IMR-90 (cell line): ENCODE results near the gene CNIH1. TPM values are rescaled to one million over a fixed set of nuclear protein-coding genes. Genes with fewer than 3 reads are reported as not detected.

Source experiments
- ATAC-seq: fragments of 200-7000 bp; cut with Tn5 transposase; 2 replicates; pipeline ENCODE4 v1.9.1; 2020; ENCODE audit warnings: low read depth, mild to moderate bottlenecking, moderate library complexity
- BruUV-seq: library from RNA; stranded (reverse); fragments of 400-500 nt; replicated peaks from 2 replicates; lab custom pipeline; 2021; lab: Mats Ljungman, UMichigan
- CTCF ChIA-PET: fragments of 300-600 bp; formaldehyde crosslinking; extraction: SDS; loops from one replicate; lab custom pipeline; 2021; ENCODE audit warnings: antibody characterized with exemption; lab: Yijun Ruan, JAX
- POLR2A ChIA-PET: fragments of 300-600 bp; sonication (Branson Sonifier 250); formaldehyde crosslinking; loops from one replicate; lab custom pipeline; 2022; ENCODE audit warnings: antibody characterized with exemption; ENCODE audit not compliant: unreplicated experiment; lab: Charles Lee
- DNase-seq: peaks from one replicate; pipeline ENCODE4 v3.0.0; 2013
- H2AFZ ChIP-seq: replicated peaks from 2 replicates; pipeline ENCODE3; 2013; ENCODE audit warnings: low read length, mild to moderate bottlenecking; ENCODE audit not compliant: poor library complexity
- H2AK5ac ChIP-seq: 2 replicates; pipeline ENCODE4 v1.6.1; 2013; ENCODE audit warnings: low read depth, low read length, inconsistent platforms
- H2AK9ac ChIP-seq: replicated peaks from 2 replicates; pipeline ENCODE3; 2013; ENCODE audit warnings: mild to moderate bottlenecking, low read depth, low read length, moderate library complexity; ENCODE audit not compliant: poor library complexity
- H2BK120ac ChIP-seq: 2 replicates; pipeline ENCODE4 v1.6.1; 2013; ENCODE audit warnings: low read depth, low read length, inconsistent platforms
- H2BK15ac ChIP-seq: 3 replicates; pipeline ENCODE4 v1.6.1; 2013; ENCODE audit warnings: low read depth, low read length, inconsistent platforms
- H2BK20ac ChIP-seq: 2 replicates; pipeline ENCODE4 v1.6.1; 2013; ENCODE audit warnings: low read depth, mild to moderate bottlenecking, inconsistent platforms, low read length, moderate library complexity
- H2BK5ac ChIP-seq: 2 replicates; pipeline ENCODE4 v1.6.1; 2013; ENCODE audit warnings: mild to moderate bottlenecking, low read depth, low read length, inconsistent platforms; ENCODE audit not compliant: poor library complexity, severe bottlenecking
- H3K14ac ChIP-seq: replicated peaks from 2 replicates; pipeline ENCODE4 v1.6.1; 2013; ENCODE audit warnings: low read depth, low read length, inconsistent platforms
- H3K18ac ChIP-seq: 2 replicates; pipeline ENCODE4 v1.6.1; 2013; ENCODE audit warnings: low read depth, low read length, control low read depth
- H3K23ac ChIP-seq: 2 replicates; pipeline ENCODE4 v1.6.1; 2013; ENCODE audit warnings: low read depth, low read length, inconsistent platforms
- H3K27ac ChIP-seq: 2 replicates; pipeline ENCODE4 v1.5.1; 2013; ENCODE audit warnings: mild to moderate bottlenecking, control low read depth, low read length; ENCODE audit not compliant: insufficient read depth
- H3K27me3 ChIP-seq: 2 replicates; pipeline ENCODE4 v1.6.1; 2013; ENCODE audit warnings: low read length; ENCODE audit not compliant: control insufficient read depth, insufficient read depth
- H3K36me3 ChIP-seq: 2 replicates; pipeline ENCODE4 v1.6.1; 2013; ENCODE audit warnings: low read length, mixed read lengths; ENCODE audit not compliant: control insufficient read depth, insufficient read depth
- H3K4ac ChIP-seq: 2 replicates; pipeline ENCODE4 v1.6.1; 2013; ENCODE audit warnings: low read depth, low read length, inconsistent platforms
- H3K4me1 ChIP-seq: 2 replicates; pipeline ENCODE4 v1.6.1; 2013; ENCODE audit warnings: low read length, mixed read lengths; ENCODE audit not compliant: control insufficient read depth, insufficient read depth
- H3K4me2 ChIP-seq: 2 replicates; pipeline ENCODE4 v1.6.1; 2013; ENCODE audit warnings: low read depth, mild to moderate bottlenecking, control low read depth, low read length, moderate library complexity
- H3K4me3 ChIP-seq: 2 replicates; pipeline ENCODE4 v1.5.1; 2013; ENCODE audit warnings: low read depth, mild to moderate bottlenecking, control low read depth, low read length, moderate library complexity; ENCODE audit not compliant: insufficient read depth
- H3K56ac ChIP-seq: 2 replicates; pipeline ENCODE4 v1.6.1; 2013; ENCODE audit warnings: low read length, inconsistent platforms; ENCODE audit not compliant: insufficient read depth; ENCODE audit errors: extremely low read depth
- H3K79me1 ChIP-seq, 2 experiments: 2 replicates each; pipeline ENCODE4 v1.6.1; 2013; ENCODE audit warnings: low read length in 2 of 2, inconsistent platforms in 1 of 2, low read depth in 1 of 2
- H3K9ac ChIP-seq: 2 replicates; pipeline ENCODE4 v1.6.1; 2013; ENCODE audit warnings: low read depth, low read length, control low read depth
- H3K9me1 ChIP-seq: 2 replicates; pipeline ENCODE4 v1.6.1; 2013; ENCODE audit warnings: low read length, inconsistent platforms; ENCODE audit not compliant: insufficient read depth
- H3K9me3 ChIP-seq: 2 replicates; pipeline ENCODE4 v1.6.1; 2013; ENCODE audit warnings: low read length; ENCODE audit not compliant: control insufficient read depth, insufficient read depth
- H4K20me1 ChIP-seq: 2 replicates; pipeline ENCODE4 v1.6.1; 2013; ENCODE audit warnings: low read length, inconsistent platforms; ENCODE audit not compliant: insufficient read depth
- H4K5ac ChIP-seq: 2 replicates; pipeline ENCODE4 v1.6.1; 2013; ENCODE audit warnings: mild to moderate bottlenecking, low read depth, low read length, control low read depth
- H4K8ac ChIP-seq, 2 experiments: 2 replicates each; pipeline ENCODE4 v1.6.1; 2013; ENCODE audit warnings: low read depth in 2 of 2, low read length in 2 of 2, control low read depth in 1 of 2, inconsistent platforms in 1 of 2
- H4K91ac ChIP-seq: 2 replicates; pipeline ENCODE4 v1.6.1; 2013; ENCODE audit warnings: low read depth, low read length, inconsistent platforms; ENCODE audit not compliant: insufficient read depth
- BHLHE40 ChIP-seq: fragments of 150-350 bp; IDR thresholded peaks from 2 replicates; pipeline ENCODE4 v1.6.1; 2016; ENCODE audit warnings: mild to moderate bottlenecking, low read depth, low read length
- CHD1 ChIP-seq: IDR thresholded peaks from 2 replicates; pipeline ENCODE4 v1.6.1; 2012; ENCODE audit warnings: low read depth, low read length, improper control_type of control experiment
- MAFK ChIP-seq: IDR thresholded peaks from 2 replicates; pipeline ENCODE4 v1.6.1; 2012; ENCODE audit warnings: low read depth, low read length, improper control_type of control experiment
- MAZ ChIP-seq: IDR thresholded peaks from 2 replicates; pipeline ENCODE4 v1.6.1; 2012; ENCODE audit warnings: low read depth, mild to moderate bottlenecking, low read length, improper control_type of control experiment, moderate library complexity, borderline replicate concordance
- MXI1 ChIP-seq: IDR thresholded peaks from 2 replicates; pipeline ENCODE4 v1.6.1; 2012; ENCODE audit warnings: low read depth, mild to moderate bottlenecking, low read length, moderate library complexity, borderline replicate concordance
- NFE2L2 ChIP-seq: fragments of 150-350 bp; IDR thresholded peaks from 2 replicates; pipeline ENCODE4 v1.6.1; 2016; ENCODE audit warnings: low read depth, mild to moderate bottlenecking, low read length
- POLR2A ChIP-seq: IDR thresholded peaks from 2 replicates; pipeline ENCODE4 v1.6.1; 2012; ENCODE audit warnings: mild to moderate bottlenecking, low read depth, low read length
- RCOR1 ChIP-seq: IDR thresholded peaks from 2 replicates; pipeline ENCODE4 v1.6.1; 2012; ENCODE audit warnings: mild to moderate bottlenecking, low read length, improper control_type of control experiment; ENCODE audit not compliant: insufficient replicate concordance
- RFX5 ChIP-seq: IDR thresholded peaks from 2 replicates; pipeline ENCODE4 v1.8.0; 2012; ENCODE audit warnings: low read depth, mild to moderate bottlenecking, low read length, moderate library complexity
- WGBS, 2 experiments: methylation state at CpG; one replicate each; pipeline versions ENCODE4 v1.1.5 to v1.1.7; 2013; ENCODE audit warnings: missing lambda C conversion rate in 2 of 2; ENCODE audit not compliant: insufficient read length in 1 of 2; ENCODE audit errors: extremely low coverage in 2 of 2; 5-methylcytosine and 5-hydroxymethylcytosine counted together
- dilution Hi-C: fragments of 300-500 bp; cut with HindIII; formaldehyde crosslinking; loops from one replicate; pipeline ENCODE4 v1.14.3; 2018; ENCODE audit warnings: low sequenced_read_pairs; ENCODE audit not compliant: unreplicated experiment
- in situ Hi-C: fragments of 300-500 bp; cut with MboI; formaldehyde crosslinking; loops from 3 replicates; pipeline ENCODE4 v1.14.3; 2019; ENCODE audit warnings: low sequenced_read_pairs, inconsistent platforms, mixed read lengths
- intact Hi-C: fragments of 100-400 bp; cut with micrococcal nuclease; formaldehyde crosslinking; loops from 2 replicates; pipeline ENCODE4 v1.10.0; 2022
- polyA plus RNA-seq, 3 experiments: library from polyadenylated mRNA; depleted of rRNA; stranded (reverse); fragments of >200 nt; gene quantifications; 2 replicates each; pipeline ENCODE4 v1.2.3, GENCODE V29; 2012; ENCODE audit warnings: low replicate concordance in 1 of 3
- total RNA-seq: library from RNA; depleted of rRNA; stranded (reverse); fragments of >200 nt; gene quantifications from 2 replicates; pipeline ENCODE4 v1.2.3, GENCODE V29; 2012
- TF ChIP-seq, protein P1 (sequence below): conservative IDR thresholded peaks from 2 replicates; pipeline ENCODE4 v1.5.1; 2012; ENCODE audit warnings: mild to moderate bottlenecking, low read depth, low read length, improper control_type of control experiment
- TF ChIP-seq, protein P2 (sequence below): fragments of 150-350 bp; IDR thresholded peaks from 2 replicates; pipeline ENCODE4 v1.6.1; 2017; ENCODE audit warnings: mild to moderate bottlenecking, antibody characterized with exemption, low read length, low read depth
- TF ChIP-seq, protein P3 (sequence below): fragments of 150-350 bp; IDR thresholded peaks from 2 replicates; pipeline ENCODE4 v1.6.1; 2016; ENCODE audit warnings: low read depth, mild to moderate bottlenecking, low read length, moderate library complexity, borderline replicate concordance

Gene CNIH1
- total and polyA plus RNA-seq, 2 of the 4 experiments (the other 2 are of a cell fraction), result 244 to 284 TPM

DNA sequence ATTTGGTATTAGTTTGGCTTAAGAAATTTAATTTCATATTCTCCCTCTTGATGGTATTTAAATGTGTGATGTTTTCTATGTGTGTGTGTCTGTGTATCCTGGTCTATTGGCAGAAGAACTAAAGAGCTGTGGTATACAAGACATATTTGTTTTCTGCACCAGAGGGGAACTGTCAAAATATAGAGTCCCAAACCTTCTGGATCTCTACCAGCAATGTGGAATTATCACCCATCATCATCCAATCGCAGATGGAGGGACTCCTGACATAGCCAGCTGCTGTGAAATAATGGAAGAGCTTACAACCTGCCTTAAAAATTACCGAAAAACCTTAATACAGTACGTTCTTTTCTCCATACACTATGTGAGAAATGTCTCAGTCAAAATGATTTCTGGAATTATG is 29.8 kb downstream of the CNIH1 start:
- TF ChIP-seq BHLHE40, result no peak
- TF ChIP-seq MAFK, result no peak
- no peak for TF ChIP-seq RCOR1
- no peak for TF ChIP-seq NFE2L2
- TF ChIP-seq MXI1, result no peak
- TF ChIP-seq, protein P1, sequence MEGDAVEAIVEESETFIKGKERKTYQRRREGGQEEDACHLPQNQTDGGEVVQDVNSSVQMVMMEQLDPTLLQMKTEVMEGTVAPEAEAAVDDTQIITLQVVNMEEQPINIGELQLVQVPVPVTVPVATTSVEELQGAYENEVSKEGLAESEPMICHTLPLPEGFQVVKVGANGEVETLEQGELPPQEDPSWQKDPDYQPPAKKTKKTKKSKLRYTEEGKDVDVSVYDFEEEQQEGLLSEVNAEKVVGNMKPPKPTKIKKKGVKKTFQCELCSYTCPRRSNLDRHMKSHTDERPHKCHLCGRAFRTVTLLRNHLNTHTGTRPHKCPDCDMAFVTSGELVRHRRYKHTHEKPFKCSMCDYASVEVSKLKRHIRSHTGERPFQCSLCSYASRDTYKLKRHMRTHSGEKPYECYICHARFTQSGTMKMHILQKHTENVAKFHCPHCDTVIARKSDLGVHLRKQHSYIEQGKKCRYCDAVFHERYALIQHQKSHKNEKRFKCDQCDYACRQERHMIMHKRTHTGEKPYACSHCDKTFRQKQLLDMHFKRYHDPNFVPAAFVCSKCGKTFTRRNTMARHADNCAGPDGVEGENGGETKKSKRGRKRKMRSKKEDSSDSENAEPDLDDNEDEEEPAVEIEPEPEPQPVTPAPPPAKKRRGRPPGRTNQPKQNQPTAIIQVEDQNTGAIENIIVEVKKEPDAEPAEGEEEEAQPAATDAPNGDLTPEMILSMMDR, result no peak
- TF ChIP-seq CHD1, result no peak
- TF ChIP-seq, protein P2, sequence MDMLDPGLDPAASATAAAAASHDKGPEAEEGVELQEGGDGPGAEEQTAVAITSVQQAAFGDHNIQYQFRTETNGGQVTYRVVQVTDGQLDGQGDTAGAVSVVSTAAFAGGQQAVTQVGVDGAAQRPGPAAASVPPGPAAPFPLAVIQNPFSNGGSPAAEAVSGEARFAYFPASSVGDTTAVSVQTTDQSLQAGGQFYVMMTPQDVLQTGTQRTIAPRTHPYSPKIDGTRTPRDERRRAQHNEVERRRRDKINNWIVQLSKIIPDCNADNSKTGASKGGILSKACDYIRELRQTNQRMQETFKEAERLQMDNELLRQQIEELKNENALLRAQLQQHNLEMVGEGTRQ, result no peak
- no peak for TF ChIP-seq MAZ
- TF ChIP-seq, protein P3, sequence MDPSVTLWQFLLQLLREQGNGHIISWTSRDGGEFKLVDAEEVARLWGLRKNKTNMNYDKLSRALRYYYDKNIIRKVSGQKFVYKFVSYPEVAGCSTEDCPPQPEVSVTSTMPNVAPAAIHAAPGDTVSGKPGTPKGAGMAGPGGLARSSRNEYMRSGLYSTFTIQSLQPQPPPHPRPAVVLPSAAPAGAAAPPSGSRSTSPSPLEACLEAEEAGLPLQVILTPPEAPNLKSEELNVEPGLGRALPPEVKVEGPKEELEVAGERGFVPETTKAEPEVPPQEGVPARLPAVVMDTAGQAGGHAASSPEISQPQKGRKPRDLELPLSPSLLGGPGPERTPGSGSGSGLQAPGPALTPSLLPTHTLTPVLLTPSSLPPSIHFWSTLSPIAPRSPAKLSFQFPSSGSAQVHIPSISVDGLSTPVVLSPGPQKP, result no peak
- TF ChIP-seq POLR2A, result no peak
- TF ChIP-seq RFX5, result no peak
- H3K9me1 ChIP-seq, result no peaks in the 10 kb centered on the region
- dilution Hi-C loops (no loop called here), intact Hi-C loops (no loop called here), in situ Hi-C loops (no loop called here)
- no peak overlapping the region for H3K4ac ChIP-seq
- no peak overlapping the region for H3K56ac ChIP-seq
- DNase-seq, result no peak
- H2BK20ac ChIP-seq, result no peak overlapping the region
- no peak overlapping the region for H3K4me2 ChIP-seq
- H2AFZ ChIP-seq, result no peak overlapping the region
- no peak overlapping the region for H2AK5ac ChIP-seq
- H3K27me3 ChIP-seq, result no peaks in the 10 kb centered on the region
- H4K20me1 ChIP-seq, result no peaks in the 10 kb centered on the region
- H2BK120ac ChIP-seq, result no peak overlapping the region
- H3K9ac ChIP-seq, result no peak overlapping the region
- H3K23ac ChIP-seq, result no peak overlapping the region
- peaks cover 8% of the 10 kb centered on the region for H3K36me3 ChIP-seq
- H4K91ac ChIP-seq, result no peak overlapping the region
- no peak overlapping the region for H3K27ac ChIP-seq
- H4K5ac ChIP-seq, result no peak overlapping the region
- no peak overlapping the region for H2BK15ac ChIP-seq
- H2BK5ac ChIP-seq, result no peak overlapping the region
- POLR2A ChIA-PET, result interaction anchor here (0.5 to 0.6 kb wide), 2 partner anchors 71 to 869 kb away, joined by 3 to 15 read pairs; no protein-coding TSS in a partner anchor
- WGBS, 2 experiments, result no CpG with 5 or more reads among the region's 3 CpGs
- H3K4me3 ChIP-seq, result no peak overlapping the region
- no peak overlapping the region for H2AK9ac ChIP-seq
- ATAC-seq, result no peak
- no peak overlapping the region for H4K8ac ChIP-seq
- no TSS peak for BruUV-seq
- H3K9me3 ChIP-seq, result no peaks in the 10 kb centered on the region
- no peaks in the 10 kb centered on the region for H3K4me1 ChIP-seq
- no peak overlapping the region for H3K14ac ChIP-seq
- peaks cover 3 to 6% of the 10 kb centered on the region in 2 experiments; a peak in 1 of 4 replicates for H3K79me1 ChIP-seq
- CTCF ChIA-PET, result interaction anchor here (1.0 kb wide), 1 partner anchor 9 kb away, joined by 4 read pairs; no protein-coding TSS in a partner anchor
- no peak overlapping the region for H3K18ac ChIP-seq
